GM12892 (cell line): ENCODE data around the gene LHFPL3.

Experiments
- POLR2A ChIP-seq: IDR thresholded peaks from 2 replicates; pipeline ENCODE4 v1.6.1; 2011; ENCODE audit warnings: low read depth, low read length, control low read depth
- TAF1 ChIP-seq: IDR thresholded peaks from 2 replicates; pipeline ENCODE4 v1.6.1; 2011; ENCODE audit warnings: low read depth, mild to moderate bottlenecking, control low read depth, low read length, borderline replicate concordance

GRCh38 chr7:104694710-104695109 lies 366.3 kb downstream of the LHFPL3 start:
- no peak for TF ChIP-seq POLR2A
- no peak for TF ChIP-seq TAF1
